ENCODE results near the gene SYT8. TPM values are rescaled to one million over a fixed set of nuclear protein-coding genes. Genes with fewer than 3 reads are reported as not detected.

Gene SYT8
- total RNA-seq, 1 donor from 2014 or later = not detected

GRCh38 chr11:1842149-1843097 lies 7.6 kb downstream of the SYT8 start:
- Mint-ChIP-seq H3K9me3 (no peaks in the 10 kb centered on the region), H3K36me3 (ENCODE audit: low read depth) (no peaks in the 10 kb centered on the region), H3K27me3 (no peaks in the 10 kb centered on the region), H3K4me1 (peaks cover 73% of the 10 kb centered on the region), H3K27ac (no peak overlapping the region), H3K4me3 (no peak overlapping the region)
- intact Hi-C loops (cut with micrococcal nuclease) = no loop called here
- no peak for TF ChIP-seq CTCF (IDR thresholded peaks at IDR 0.05)
- ATAC-seq (ENCODE audit: low read depth) = no peak
- ChIA-PET POLR2A (interaction anchor here (0.5 to 2.2 kb wide), 4 partner anchors 8 to 66 kb away, joined by 4 to 16 read pairs (median 8); partner anchors contain the start of gene LSP1), CTCF (no interaction called here)
- DNase-seq = no peak

- no peaks in the 10 kb centered on the region for H3K9me3 Mint-ChIP-seq
- H3K27me3 Mint-ChIP-seq = no peaks in the 10 kb centered on the region
- no peak overlapping the region for H3K4me3 Mint-ChIP-seq
- CTCF ChIA-PET = no interaction called here
- intact Hi-C loops (cut with micrococcal nuclease) = no loop called here
- POLR2A ChIA-PET = interaction anchor here (0.8 kb wide), 1 partner anchor 9 kb away, joined by 4 read pairs; the partner anchor contains the start of gene LSP1
- peak overlapping the region; percentile 37 for H3K27ac Mint-ChIP-seq
- ATAC-seq (ENCODE audit: low read depth) (no peak), DNase-seq (no peak)
- TF ChIP-seq CTCF (IDR thresholded peaks at IDR 0.05) = no peak
- peaks cover 74% of the 10 kb centered on the region for H3K4me1 Mint-ChIP-seq
- H3K36me3 Mint-ChIP-seq (ENCODE audit: low read depth) = no peaks in the 10 kb centered on the region
Measured at GRCh38 chr11:1843098-1843473, 8.3 kb downstream of the SYT8 start.

GRCh38 chr11:1843796-1844195 lies 9.0 kb downstream of the SYT8 start:
- Mint-ChIP-seq H3K4me3 (peak overlapping the region; percentile 72), H3K27me3 (no peaks in the 10 kb centered on the region), H3K36me3 (ENCODE audit: low read depth) (no peaks in the 10 kb centered on the region), H3K4me1 (peaks cover 78% of the 10 kb centered on the region), H3K27ac (no peak overlapping the region), H3K9me3 (no peaks in the 10 kb centered on the region)
- ChIA-PET CTCF (no interaction called here), POLR2A (no interaction called here)
- no peak for TF ChIP-seq CTCF (IDR thresholded peaks at IDR 0.05)
- no peak for DNase-seq
- no peak for ATAC-seq (ENCODE audit: low read depth)
- intact Hi-C loops (cut with micrococcal nuclease) = no loop called here

- no peaks in the 10 kb centered on the region for H3K27me3 Mint-ChIP-seq
- H3K27ac Mint-ChIP-seq = peak overlapping the region; percentile 69
- intact Hi-C loops (cut with micrococcal nuclease) = no loop called here
- ATAC-seq (ENCODE audit: low read depth) (peak; percentile 12), DNase-seq (no peak)
- H3K36me3 Mint-ChIP-seq (ENCODE audit: low read depth) = no peaks in the 10 kb centered on the region
- ChIA-PET POLR2A (no interaction called here), CTCF (no interaction called here)
- no peaks in the 10 kb centered on the region for H3K9me3 Mint-ChIP-seq
- peaks cover 82% of the 10 kb centered on the region for H3K4me1 Mint-ChIP-seq
- no peak for TF ChIP-seq CTCF (IDR thresholded peaks at IDR 0.05)
- peak overlapping the region; percentile 72 for H3K4me3 Mint-ChIP-seq
Measured at GRCh38 chr11:1844221-1845094, 9.7 kb downstream of the SYT8 start.

GRCh38 chr11:1845095-1845429 lies 10.3 kb downstream of the SYT8 start:
- no peak for ATAC-seq (ENCODE audit: low read depth)
- no peaks in the 10 kb centered on the region for H3K9me3 Mint-ChIP-seq
- ChIA-PET CTCF (interaction anchor here (1.3 kb wide), 1 partner anchor 156 kb away, joined by 3 read pairs; no protein-coding TSS in a partner anchor), POLR2A (interaction anchor here (1.4 kb wide), 1 partner anchor 31 kb away, joined by 4 read pairs; no protein-coding TSS in a partner anchor)
- TF ChIP-seq CTCF (IDR thresholded peaks at IDR 0.05) = no peak
- H3K36me3 Mint-ChIP-seq (ENCODE audit: low read depth) = no peaks in the 10 kb centered on the region
- no peak for DNase-seq
- H3K4me3 Mint-ChIP-seq = peak overlapping the region; percentile 72
- H3K4me1 Mint-ChIP-seq = peaks cover 82% of the 10 kb centered on the region
- intact Hi-C loops (cut with micrococcal nuclease) = no loop called here
- H3K27me3 Mint-ChIP-seq = no peaks in the 10 kb centered on the region
- peak overlapping the region; percentile 69 for H3K27ac Mint-ChIP-seq
